Measurements from ENCODE around the gene PTPN18.

PTPN18 gene

GRCh38 chr2:130335226-130335625, 20.6 kb upstream of the PTPN18 start:
- no peak for DNase-seq (ENCODE audit: low spot score)
- no peak overlapping the region for H3K27ac ChIP-seq
- H3K4me3 ChIP-seq, result no peak overlapping the region
- TF ChIP-seq, protein P1, sequence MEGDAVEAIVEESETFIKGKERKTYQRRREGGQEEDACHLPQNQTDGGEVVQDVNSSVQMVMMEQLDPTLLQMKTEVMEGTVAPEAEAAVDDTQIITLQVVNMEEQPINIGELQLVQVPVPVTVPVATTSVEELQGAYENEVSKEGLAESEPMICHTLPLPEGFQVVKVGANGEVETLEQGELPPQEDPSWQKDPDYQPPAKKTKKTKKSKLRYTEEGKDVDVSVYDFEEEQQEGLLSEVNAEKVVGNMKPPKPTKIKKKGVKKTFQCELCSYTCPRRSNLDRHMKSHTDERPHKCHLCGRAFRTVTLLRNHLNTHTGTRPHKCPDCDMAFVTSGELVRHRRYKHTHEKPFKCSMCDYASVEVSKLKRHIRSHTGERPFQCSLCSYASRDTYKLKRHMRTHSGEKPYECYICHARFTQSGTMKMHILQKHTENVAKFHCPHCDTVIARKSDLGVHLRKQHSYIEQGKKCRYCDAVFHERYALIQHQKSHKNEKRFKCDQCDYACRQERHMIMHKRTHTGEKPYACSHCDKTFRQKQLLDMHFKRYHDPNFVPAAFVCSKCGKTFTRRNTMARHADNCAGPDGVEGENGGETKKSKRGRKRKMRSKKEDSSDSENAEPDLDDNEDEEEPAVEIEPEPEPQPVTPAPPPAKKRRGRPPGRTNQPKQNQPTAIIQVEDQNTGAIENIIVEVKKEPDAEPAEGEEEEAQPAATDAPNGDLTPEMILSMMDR (IDR thresholded peaks at IDR 0.05), result no peak

DNA sequence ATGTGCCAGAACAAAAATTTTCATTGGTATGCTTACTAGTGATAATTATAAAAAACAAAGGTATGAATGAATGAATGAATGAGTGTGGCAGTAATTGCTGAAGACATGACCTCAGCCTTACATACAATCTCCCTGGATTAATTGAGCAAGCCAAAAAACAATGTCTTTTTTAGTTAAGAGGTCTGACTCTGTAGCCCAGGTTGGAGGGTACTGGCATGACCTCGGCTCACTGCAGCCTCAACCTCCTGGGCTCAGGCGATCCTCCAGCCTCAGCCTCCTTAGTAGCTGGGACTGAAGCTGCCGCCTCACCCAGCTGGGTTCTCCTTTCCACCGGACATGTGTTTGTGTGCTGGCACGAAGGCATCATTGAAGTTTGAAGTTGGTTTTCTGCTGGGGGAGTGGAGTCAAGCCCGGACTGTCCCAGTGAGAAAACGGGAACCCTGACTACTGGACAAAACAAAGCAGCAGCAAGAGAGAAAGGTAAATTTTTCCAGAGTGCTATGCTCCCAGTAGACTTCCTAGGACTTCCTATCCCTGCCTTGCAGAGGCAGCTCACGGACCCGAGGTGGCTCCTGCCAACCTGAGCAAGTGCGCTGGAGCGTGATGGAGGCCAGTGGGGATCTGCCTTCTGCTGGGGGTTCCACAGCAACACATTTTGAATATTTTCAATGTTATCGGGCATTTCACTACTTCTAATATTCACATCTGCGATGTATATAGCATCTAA, 19.5 kb upstream of the PTPN18 start:
- H3K4me3 ChIP-seq, result no peak overlapping the region
- TF ChIP-seq, protein P1 (IDR thresholded peaks at IDR 0.05), result no peak
- no peak for DNase-seq (ENCODE audit: low spot score)
- no peak overlapping the region for H3K27ac ChIP-seq

- Histone ChIP-seq H3K27ac (peak overlapping the region in 1 of 2 donors; percentile 48), H3K4me3 (peak overlapping the region; percentile 47)
- DNase-seq (ENCODE audit: low spot score), result no peak
- TF ChIP-seq, protein P1 (IDR thresholded peaks at IDR 0.05), result no peak
These were observed 18.8 kb upstream of the PTPN18 start for GRCh38 chr2:130336877-130337734.

DNA sequence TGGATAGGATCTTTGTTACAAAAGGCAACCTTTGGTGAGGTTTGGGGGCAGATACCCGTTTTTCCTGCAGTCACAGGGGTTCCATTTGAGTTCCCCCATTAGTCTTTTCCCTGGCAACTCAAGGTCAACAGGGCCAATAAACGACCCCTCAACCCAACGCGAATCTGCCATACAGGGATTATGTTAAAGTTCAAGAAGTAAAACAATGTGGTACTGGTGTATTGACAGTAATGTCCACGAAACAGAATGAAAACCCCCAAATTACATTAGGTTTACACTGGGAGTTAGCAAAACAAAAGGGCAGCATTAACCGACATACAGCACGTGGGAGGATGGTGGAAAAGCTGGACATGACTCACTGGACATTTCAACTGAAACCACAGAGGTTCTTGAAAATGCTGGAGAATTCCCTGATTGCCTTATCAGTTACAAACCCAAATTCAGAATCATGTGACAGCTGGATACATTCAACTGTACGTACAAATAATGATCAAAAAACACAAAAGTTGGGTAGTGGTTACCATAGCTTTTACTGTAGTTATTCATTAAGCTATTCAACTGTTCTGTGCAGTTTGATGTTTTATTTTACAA, 18.0 kb upstream of the PTPN18 start:
- Histone ChIP-seq H3K27ac (peak overlapping the region in 1 of 2 donors; percentile 48), H3K4me3 (no peak overlapping the region)
- DNase-seq (ENCODE audit: low spot score), result no peak
- TF ChIP-seq, protein P1 (IDR thresholded peaks at IDR 0.05), result no peak

GRCh38 chr2:130338793-130339345, 17.0 kb upstream of the PTPN18 start:
- Histone ChIP-seq H3K27ac (no peak overlapping the region), H3K4me3 (no peak overlapping the region)
- TF ChIP-seq, protein P1 (IDR thresholded peaks at IDR 0.05), result no peak
- DNase-seq (ENCODE audit: low spot score), result no peak

GRCh38 chr2:130339885-130340745, 15.7 kb upstream of the PTPN18 start:
- TF ChIP-seq, protein P1 (IDR thresholded peaks at IDR 0.05), result no peak
- Histone ChIP-seq H3K27ac (no peak overlapping the region), H3K4me3 (no peak overlapping the region)
- no peak for DNase-seq (ENCODE audit: low spot score)
